CD4-positive, alpha-beta memory T cell (primary cell): Measurements from ENCODE around the gene YIPF3. TPM values are rescaled to one million over a fixed set of nuclear protein-coding genes. Genes with fewer than 3 reads are reported as not detected.

ENCODE experiments used
- CTCF ChIA-PET: fragments of 350-600 bp; sonication (Branson Sonifier 250); formaldehyde crosslinking; loops from one replicate; lab custom pipeline; 2021; ENCODE audit warnings: inconsistent platforms; ENCODE audit not compliant: partially characterized antibody; lab: Charles Lee
- POLR2A ChIA-PET: fragments of 350-600 bp; sonication (Branson Sonifier 250); formaldehyde crosslinking; loops from one replicate; lab custom pipeline; 2021; ENCODE audit not compliant: partially characterized antibody; lab: Charles Lee
- DNase-seq, 5 donors: peaks; one replicate each; pipeline versions ENCODE4 v3.0.0 to v3.0.0-alpha.2; 2020 to 2022; ENCODE audit warnings: mixed read lengths in 1 of 5
- H3K27ac ChIP-seq: one replicate; pipeline ENCODE4 v1.7.0; 2013; ENCODE audit warnings: low read depth, low read length
- H3K27me3 ChIP-seq: 2 replicates; pipeline ENCODE4 v1.7.0; 2013; ENCODE audit warnings: mild to moderate bottlenecking, low read length, moderate library complexity; ENCODE audit not compliant: insufficient read depth
- H3K36me3 ChIP-seq: 2 replicates; pipeline ENCODE4 v1.7.0; 2013; ENCODE audit warnings: mild to moderate bottlenecking, low read length, moderate library complexity; ENCODE audit not compliant: insufficient read depth
- H3K4me1 ChIP-seq: 2 replicates; pipeline ENCODE4 v1.7.0; 2013; ENCODE audit warnings: mild to moderate bottlenecking, low read length, moderate library complexity; ENCODE audit not compliant: insufficient read depth
- H3K4me3 ChIP-seq, 2 donors: one replicate each; pipeline ENCODE4 v1.7.0; 2013; ENCODE audit warnings: low read length in 2 of 2, mild to moderate bottlenecking in 1 of 2
- H3K9me3 ChIP-seq, 2 donors: one replicate each; pipeline ENCODE4 v1.7.0; 2013; ENCODE audit warnings: low read length in 2 of 2, control low read depth in 1 of 2; ENCODE audit not compliant: control insufficient read depth in 1 of 2
- H3K27ac Mint-ChIP-seq, 7 donors: one replicate each; pipeline ENCODE4 v1.8.0; 2020 to 2021; ENCODE audit warnings: mixed read lengths in 7 of 7, mild to moderate bottlenecking in 6 of 7, inconsistent platforms in 3 of 7, moderate library complexity in 3 of 7
- H3K27me3 Mint-ChIP-seq, 2 donors: one replicate each; pipeline ENCODE4 v1.8.0; 2020 to 2021; ENCODE audit warnings: mixed read lengths in 2 of 2
- H3K36me3 Mint-ChIP-seq, 2 donors: one replicate each; pipeline ENCODE4 v1.8.0; 2020 to 2021; ENCODE audit warnings: mixed read lengths in 2 of 2, inconsistent platforms in 1 of 2, mild to moderate bottlenecking in 1 of 2
- H3K4me1 Mint-ChIP-seq, 4 donors: one replicate each; pipeline ENCODE4 v1.8.0; 2020 to 2021; ENCODE audit warnings: mixed read lengths in 4 of 4, mild to moderate bottlenecking in 1 of 4
- H3K4me3 Mint-ChIP-seq, 8 donors: one replicate each; pipeline ENCODE4 v1.8.0; 2020 to 2021; ENCODE audit warnings: mixed read lengths in 8 of 8, mild to moderate bottlenecking in 7 of 8, moderate library complexity in 6 of 8, inconsistent platforms in 3 of 8
- H3K9me3 Mint-ChIP-seq, 8 donors: one replicate each; pipeline ENCODE4 v1.8.0; 2020 to 2021; ENCODE audit warnings: mixed read lengths in 8 of 8, mild to moderate bottlenecking in 5 of 8, inconsistent platforms in 3 of 8, moderate library complexity in 1 of 8
- intact Hi-C: fragments of 100-400 bp; cut with micrococcal nuclease; formaldehyde crosslinking; loops from one replicate; pipeline ENCODE4 v1.15.1; 2023
- polyA plus RNA-seq, 2 donors: library from polyadenylated mRNA; unstranded; fragments of 300-500 nt; fragmentation: Illumina TruSeq; gene quantifications; one replicate each; pipeline ENCODE4 v1.2.3, GENCODE V29; 2021
- total RNA-seq, 2 experiments: library from RNA; stranded (reverse); gene quantifications; one replicate each; pipeline ENCODE4 v1.2.3, GENCODE V29; 2021

YIPF3 gene
- total and polyA plus RNA-seq, 4 experiments from 2014 or later = 74.8 to 94.7 (median 82.5) TPM

DNA sequence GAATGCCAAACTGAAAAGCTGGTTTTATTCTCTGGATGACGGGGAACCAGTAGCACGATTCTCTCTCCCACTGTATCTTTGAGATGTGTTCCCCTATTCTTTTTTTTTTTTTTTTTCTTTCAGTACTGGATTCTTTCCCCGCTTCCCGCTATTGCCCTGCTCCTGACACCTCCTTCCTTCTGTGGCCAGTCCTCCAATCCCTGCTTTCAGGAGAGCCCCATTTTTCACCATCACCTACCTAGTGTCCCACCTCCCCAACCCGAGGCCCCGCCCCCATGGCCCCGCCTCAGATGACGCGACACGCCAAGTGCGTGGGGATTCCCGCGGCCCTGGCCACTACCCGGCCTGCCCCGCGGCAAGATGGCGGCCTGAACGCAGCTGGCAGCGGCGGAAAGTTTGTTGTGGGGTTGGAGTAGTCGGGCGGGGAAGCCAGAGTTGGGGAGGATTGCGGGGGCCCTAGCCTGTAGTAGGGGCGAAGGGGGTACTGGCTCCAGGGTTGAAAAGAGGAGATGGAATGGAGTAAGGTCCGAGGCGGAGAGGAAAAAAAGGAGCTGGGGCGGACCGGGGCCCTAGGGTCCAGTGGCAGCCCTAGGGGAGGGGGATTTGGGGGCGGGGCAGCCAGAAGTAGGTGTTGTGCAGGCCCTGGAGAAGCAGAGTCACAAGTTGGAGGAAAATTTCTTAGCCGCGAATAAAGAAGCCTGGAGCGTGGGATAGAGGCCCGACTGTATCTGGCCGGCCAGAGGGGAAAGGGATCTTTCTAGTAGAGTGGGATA is 39.3 kb downstream of the YIPF3 start, which contains the start of gene TJAP1:
TJAP1 (plus strand) TSS at position 336 of the 773 bp plus-strand sequence. CDS start 21,432 bp downstream, outside the sequence.
- H3K27ac ChIP-seq = peak within 1 kb of the TSS; percentile 97

DNA sequence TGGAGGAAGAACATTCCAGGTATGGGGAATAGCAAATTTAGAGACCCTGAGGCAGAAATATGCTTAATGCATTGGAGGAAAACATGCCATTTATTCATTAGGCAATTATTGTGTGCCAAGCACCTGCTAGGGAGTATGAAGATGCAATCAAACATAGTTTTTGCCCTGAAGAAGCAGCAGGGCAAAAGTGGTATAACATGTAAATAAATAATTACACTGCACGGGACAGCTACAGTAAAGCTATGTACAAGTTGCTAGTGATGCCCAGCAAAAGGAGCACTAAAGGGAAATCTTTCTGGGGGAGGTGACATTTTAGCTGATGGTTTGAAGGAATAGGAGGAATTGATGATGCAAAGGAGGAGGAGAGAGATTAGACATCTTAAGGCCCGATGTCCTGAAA is 40.0 kb downstream of the YIPF3 start:
- peak overlapping the region; percentile 97 for H3K27ac ChIP-seq
- peaks cover 28% of the 10 kb centered on the region for H3K4me1 ChIP-seq
- peak overlapping the region; percentile 31 to 69 for H3K4me3 ChIP-seq
- H3K36me3 ChIP-seq = no peaks in the 10 kb centered on the region
- POLR2A ChIA-PET = interaction anchor here (0.6 to 3.5 kb wide), 10 partner anchors 15 to 815 kb away, joined by 3 to 33 read pairs (median 6); partner anchors contain the start of genes ABCC10, DLK2, MRPS18A and ZNF318
- no peaks in the 10 kb centered on the region for H3K27me3 Mint-ChIP-seq
- H3K36me3 Mint-ChIP-seq = peaks cover 0 to 13% of the 10 kb centered on the region in 2 donors
- CTCF ChIA-PET = interaction anchor here (0.7 to 1.8 kb wide), 6 partner anchors 9 to 33 kb away, joined by 3 to 11 read pairs (median 3); partner anchors contain the start of gene LRRC73
- no peaks in the 10 kb centered on the region for H3K9me3 Mint-ChIP-seq
- H3K4me1 Mint-ChIP-seq = peaks cover 33 to 40% (median 36%) of the 10 kb centered on the region in 4 donors
- H3K4me3 Mint-ChIP-seq = peak overlapping the region; percentile 85 to 97 (median 92)
- peak overlapping the region; percentile 89 to 99 (median 97) for H3K27ac Mint-ChIP-seq
- intact Hi-C loops = loop anchor here (1.0 kb wide), 4 partner anchors 21 to 107 kb away; partner anchors contain the start of genes DLK2, POLR1C and ZNF318
- no peaks in the 10 kb centered on the region for H3K9me3 ChIP-seq
- no peaks in the 10 kb centered on the region for H3K27me3 ChIP-seq
- DNase-seq = peak in 2 of 5 donors; percentile 16 to 23

More for the DNA sequence above, 39.3 kb downstream of the YIPF3 start, which contains the start of gene TJAP1:
- Mint-ChIP-seq H3K36me3 (peaks cover 0 to 13% of the 10 kb centered on the region in 2 donors), H3K27me3 (no peaks in the 10 kb centered on the region), H3K4me1 (peaks cover 38 to 46% (median 42%) of the 10 kb centered on the region in 4 donors), H3K4me3 (peak within 1 kb of the TSS; percentile 85 to 97 (median 92)), H3K27ac (peak within 1 kb of the TSS; percentile 89 to 99 (median 97)), H3K9me3 (no peaks in the 10 kb centered on the region)
- H3K27me3 ChIP-seq = no peaks in the 10 kb centered on the region
- CTCF ChIA-PET = interaction anchor here (0.7 to 1.8 kb wide), 10 partner anchors 10 to 169 kb away, joined by 3 to 11 read pairs (median 3); partner anchors contain the start of genes CRIP3 and LRRC73
- POLR2A ChIA-PET = interaction anchor here (0.6 to 3.5 kb wide), 14 partner anchors 15 to 914 kb away, joined by 3 to 33 read pairs (median 6); partner anchors contain the start of genes ABCC10, DLK2, DNPH1 and MRPS18A
- H3K4me3 ChIP-seq = peak within 1 kb of the TSS; percentile 45 to 69
- no peaks in the 10 kb centered on the region for H3K36me3 ChIP-seq
- H3K4me1 ChIP-seq = peaks cover 28% of the 10 kb centered on the region
- intact Hi-C loops = loop anchor here (1.0 kb wide), 4 partner anchors 22 to 108 kb away; partner anchors contain the start of genes DLK2, POLR1C and ZNF318
- no peaks in the 10 kb centered on the region for H3K9me3 ChIP-seq
- peak; percentile 93 to 96 (median 94) for DNase-seq

DNA sequence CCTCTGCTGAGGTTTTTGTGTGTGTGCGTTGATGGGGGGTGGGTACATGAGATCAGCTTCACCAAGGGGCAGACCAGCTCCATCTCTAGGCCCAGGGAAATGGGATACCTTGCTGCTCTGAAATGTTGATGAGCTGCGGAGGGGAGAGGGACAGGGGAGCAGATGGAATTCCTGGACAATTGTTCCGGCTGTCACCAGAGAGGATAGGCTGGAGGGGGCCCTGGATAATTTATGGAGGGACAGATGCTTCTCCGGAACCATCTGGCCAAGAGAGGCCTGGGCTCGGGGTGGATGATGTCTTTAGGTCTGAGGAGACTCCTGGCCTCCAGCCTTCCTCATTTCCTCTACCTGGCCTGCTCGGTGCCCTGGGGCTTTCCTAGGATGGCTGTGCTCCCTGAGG is 41.2 kb downstream of the YIPF3 start:
- POLR2A ChIA-PET = no interaction called here
- Histone ChIP-seq H3K27me3 (no peaks in the 10 kb centered on the region), H3K4me1 (peaks cover 27% of the 10 kb centered on the region), H3K9me3 (no peaks in the 10 kb centered on the region), H3K36me3 (no peaks in the 10 kb centered on the region), H3K27ac (no peak overlapping the region), H3K4me3 (no peak overlapping the region)
- Mint-ChIP-seq H3K27ac (peak overlapping the region in 3 of 7 donors; percentile 61 to 73 (median 64)), H3K36me3 (peaks cover 0 to 13% of the 10 kb centered on the region in 2 donors), H3K9me3 (no peaks in the 10 kb centered on the region), H3K4me1 (peaks cover 29 to 37% (median 33%) of the 10 kb centered on the region in 4 donors), H3K27me3 (peaks cover 0 to 1% of the 10 kb centered on the region in 2 donors), H3K4me3 (no peak overlapping the region)
- intact Hi-C loops = no loop called here
- no peak for DNase-seq
- CTCF ChIA-PET = interaction anchor here (1.5 kb wide), 1 partner anchor 32 kb away, joined by 5 read pairs; no protein-coding TSS in a partner anchor

DNA sequence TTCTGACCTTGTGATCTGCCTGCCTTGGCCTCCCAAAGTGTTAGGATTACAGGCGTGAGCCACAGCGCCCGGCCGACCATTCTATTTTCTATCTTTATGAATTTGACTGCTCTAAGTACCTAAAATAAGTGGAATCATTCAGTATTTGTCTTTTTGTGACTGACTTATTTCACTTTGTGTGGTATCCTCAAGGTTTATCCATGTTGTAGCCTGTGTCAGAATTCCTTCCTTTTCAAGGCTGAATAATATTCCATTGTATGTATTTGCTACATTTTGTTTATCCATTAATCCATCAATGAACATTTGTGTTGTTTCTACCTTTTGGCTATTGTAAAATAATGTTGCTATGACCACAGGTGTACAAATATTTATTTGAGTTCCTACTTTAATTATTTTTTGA is 44.2 kb downstream of the YIPF3 start:
- no peak for DNase-seq
- H3K27me3 Mint-ChIP-seq = peaks cover 7 to 14% of the 10 kb centered on the region in 2 donors
- ChIA-PET CTCF (no interaction called here), POLR2A (no interaction called here)
- peaks cover 0 to 6% of the 10 kb centered on the region in 2 donors for H3K36me3 Mint-ChIP-seq
- H3K27ac Mint-ChIP-seq = no peak overlapping the region
- no peak overlapping the region for H3K4me3 ChIP-seq
- H3K4me1 Mint-ChIP-seq = peaks cover 8 to 11% (median 10%) of the 10 kb centered on the region in 4 donors
- H3K9me3 Mint-ChIP-seq = no peaks in the 10 kb centered on the region
- H3K9me3 ChIP-seq = no peaks in the 10 kb centered on the region
- intact Hi-C loops = no loop called here
- no peaks in the 10 kb centered on the region for H3K27me3 ChIP-seq
- no peak overlapping the region for H3K27ac ChIP-seq
- no peaks in the 10 kb centered on the region for H3K36me3 ChIP-seq
- peaks cover 7% of the 10 kb centered on the region for H3K4me1 ChIP-seq
- H3K4me3 Mint-ChIP-seq = no peak overlapping the region

DNA sequence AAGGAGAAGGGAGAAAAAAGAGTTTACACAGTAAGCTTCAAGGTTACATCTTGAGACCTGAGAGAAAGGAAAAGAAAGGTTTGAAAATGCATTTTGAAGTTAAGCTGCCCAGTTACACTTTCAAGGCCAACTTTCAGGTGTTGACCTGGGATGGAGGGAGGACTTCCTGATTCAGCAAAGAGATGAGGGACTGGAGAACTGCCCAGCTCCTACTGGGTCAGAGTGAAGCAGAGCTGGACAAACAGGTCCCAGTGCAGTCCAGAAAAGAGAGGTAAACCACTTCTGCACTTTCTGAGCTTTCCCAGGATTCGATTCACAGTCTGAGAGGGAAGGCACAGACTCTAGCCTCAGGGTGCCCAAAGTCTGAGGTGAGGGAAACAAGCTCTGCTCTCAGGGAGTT is 45.3 kb downstream of the YIPF3 start:
- H3K27ac Mint-ChIP-seq = no peak overlapping the region
- H3K27ac ChIP-seq = no peak overlapping the region
- DNase-seq = no peak
- H3K27me3 Mint-ChIP-seq = peaks cover 9 to 22% of the 10 kb centered on the region in 2 donors
- H3K4me1 ChIP-seq = no peaks in the 10 kb centered on the region
- peaks cover 0 to 2% (median 0%) of the 10 kb centered on the region in 8 donors for H3K9me3 Mint-ChIP-seq
- H3K36me3 Mint-ChIP-seq = no peaks in the 10 kb centered on the region
- no peaks in the 10 kb centered on the region for H3K27me3 ChIP-seq
- H3K4me1 Mint-ChIP-seq = peaks cover 0 to under 1% (median 0%) of the 10 kb centered on the region in 4 donors
- H3K4me3 ChIP-seq = no peak overlapping the region
- no peak overlapping the region for H3K4me3 Mint-ChIP-seq
- no peaks in the 10 kb centered on the region for H3K36me3 ChIP-seq
- no peaks in the 10 kb centered on the region for H3K9me3 ChIP-seq
- POLR2A ChIA-PET = no interaction called here
- intact Hi-C loops = no loop called here
- CTCF ChIA-PET = interaction anchor here (0.7 to 1.3 kb wide), 6 partner anchors 8 to 36 kb away, joined by 3 to 5 read pairs (median 3); no protein-coding TSS in a partner anchor

DNA sequence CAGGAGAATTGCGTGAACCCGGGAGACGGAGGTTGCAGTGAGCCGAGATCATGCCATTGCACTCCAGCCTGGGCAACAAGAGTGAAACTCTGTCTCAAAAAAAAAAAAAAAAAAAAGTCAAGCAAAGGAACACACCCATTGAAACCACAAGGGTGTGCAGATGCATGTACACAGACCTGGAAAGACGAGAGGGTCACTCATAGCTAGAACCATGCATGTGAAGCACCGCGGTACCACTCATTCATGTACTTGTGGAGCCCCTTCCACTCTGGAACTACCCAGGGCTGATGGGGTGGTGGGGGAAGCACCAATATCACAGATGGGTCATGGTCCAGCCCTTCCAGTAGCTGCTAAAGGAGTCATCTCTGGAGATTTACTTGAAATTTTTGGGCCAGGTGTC is 46.8 kb downstream of the YIPF3 start:
- Mint-ChIP-seq H3K36me3 (no peaks in the 10 kb centered on the region), H3K27me3 (peaks cover 12 to 22% of the 10 kb centered on the region in 2 donors), H3K4me1 (no peaks in the 10 kb centered on the region), H3K27ac (no peak overlapping the region), H3K9me3 (peaks cover 0 to 2% (median 0%) of the 10 kb centered on the region in 8 donors), H3K4me3 (no peak overlapping the region)
- ChIA-PET CTCF (interaction anchor here (0.7 to 1.1 kb wide), 2 partner anchors 36 to 43 kb away, joined by 3 read pairs; partner anchors contain the start of gene ABCC10), POLR2A (no interaction called here)
- Histone ChIP-seq H3K27me3 (no peaks in the 10 kb centered on the region), H3K27ac (no peak overlapping the region), H3K9me3 (no peaks in the 10 kb centered on the region), H3K4me1 (no peaks in the 10 kb centered on the region), H3K36me3 (no peaks in the 10 kb centered on the region), H3K4me3 (no peak overlapping the region)
- DNase-seq = no peak
- intact Hi-C loops = no loop called here
